Measurements from ENCODE around the gene TMPRSS12. TPM values are rescaled to one million over a fixed set of nuclear protein-coding genes. Genes with fewer than 3 reads are reported as not detected.
"Not testable (repeated sequence)": the region's sequence is repeated elsewhere in the genome, so short reads cannot be mapped to it uniquely, and the experiment has no call there.

Gene TMPRSS12
- polyA plus RNA-seq (2011; rRNA removed): not detected in 2 replicates
- polyA minus RNA-seq (2011; rRNA and poly(A)+ RNA removed): not detected in 2 replicates

DNA sequence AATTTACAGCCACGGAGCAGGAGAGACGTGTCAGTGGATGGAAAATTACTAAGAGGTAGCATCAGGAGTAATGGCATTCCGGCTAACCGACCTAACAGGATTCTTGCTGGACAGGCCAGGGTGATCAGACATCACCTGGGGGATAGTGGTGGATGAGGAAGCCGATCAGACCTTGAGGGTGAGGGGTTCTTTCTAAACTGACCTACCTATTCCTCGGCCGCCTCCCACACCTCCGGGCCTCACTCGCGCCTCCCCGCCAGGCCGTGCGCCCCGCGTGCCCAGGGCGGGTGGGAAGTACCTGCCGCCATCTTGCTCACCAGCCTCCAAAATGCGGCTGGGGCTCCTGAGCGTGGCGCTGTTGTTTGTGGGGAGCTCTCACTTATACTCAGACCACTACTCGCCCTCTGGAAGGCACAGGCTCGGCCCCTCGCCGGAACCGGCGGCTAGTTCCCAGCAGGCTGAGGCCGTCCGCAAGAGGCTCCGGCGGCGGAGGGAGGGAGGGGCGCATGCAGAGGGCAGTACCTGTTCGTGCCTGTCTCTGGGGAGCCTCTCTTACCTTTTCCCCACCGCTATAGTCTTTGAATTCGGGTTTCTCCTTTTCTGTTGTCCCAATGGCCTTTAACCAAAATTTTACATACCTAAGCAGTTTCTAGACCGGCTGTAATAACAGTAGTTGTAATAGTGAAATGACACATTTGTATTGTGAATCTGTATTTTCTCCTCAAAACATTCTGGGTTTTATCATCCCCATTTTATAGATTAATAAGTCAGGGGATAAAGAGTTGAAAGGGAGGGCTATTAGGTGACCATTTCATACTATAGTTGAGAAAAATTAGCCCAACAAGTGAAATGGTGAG, at the start of gene TMPRSS12:
Gene TMPRSS12, plus strand, starts transcription at position 290 of the 857 bp plus-strand sequence. Its CDS starts 39 bp downstream, at position 329.
- Histone ChIP-seq H3K27me3 (ENCODE audit: control insufficient read depth, insufficient read depth, low read length) (peaks cover 4% of the 10 kb centered on the region), H3K4me3 (ENCODE audit: low read depth, low read length) (no peak within 1 kb of the TSS), H3K27ac (ENCODE audit: low read depth, low read length) (no peak within 1 kb of the TSS), H3K9me3 (ENCODE audit: control insufficient read depth, insufficient read depth, low read length) (peaks cover 10% of the 10 kb centered on the region)
- ChIA-PET CTCF (no interaction called here), POLR2A (no interaction called here)
- TF ChIP-seq, protein P1, sequence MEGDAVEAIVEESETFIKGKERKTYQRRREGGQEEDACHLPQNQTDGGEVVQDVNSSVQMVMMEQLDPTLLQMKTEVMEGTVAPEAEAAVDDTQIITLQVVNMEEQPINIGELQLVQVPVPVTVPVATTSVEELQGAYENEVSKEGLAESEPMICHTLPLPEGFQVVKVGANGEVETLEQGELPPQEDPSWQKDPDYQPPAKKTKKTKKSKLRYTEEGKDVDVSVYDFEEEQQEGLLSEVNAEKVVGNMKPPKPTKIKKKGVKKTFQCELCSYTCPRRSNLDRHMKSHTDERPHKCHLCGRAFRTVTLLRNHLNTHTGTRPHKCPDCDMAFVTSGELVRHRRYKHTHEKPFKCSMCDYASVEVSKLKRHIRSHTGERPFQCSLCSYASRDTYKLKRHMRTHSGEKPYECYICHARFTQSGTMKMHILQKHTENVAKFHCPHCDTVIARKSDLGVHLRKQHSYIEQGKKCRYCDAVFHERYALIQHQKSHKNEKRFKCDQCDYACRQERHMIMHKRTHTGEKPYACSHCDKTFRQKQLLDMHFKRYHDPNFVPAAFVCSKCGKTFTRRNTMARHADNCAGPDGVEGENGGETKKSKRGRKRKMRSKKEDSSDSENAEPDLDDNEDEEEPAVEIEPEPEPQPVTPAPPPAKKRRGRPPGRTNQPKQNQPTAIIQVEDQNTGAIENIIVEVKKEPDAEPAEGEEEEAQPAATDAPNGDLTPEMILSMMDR (IDR thresholded peaks at IDR 0.05; ENCODE audit: low read depth, low read length): no peak
- no peak for DNase-seq (ENCODE audit: low read depth, low spot score)

DNA sequence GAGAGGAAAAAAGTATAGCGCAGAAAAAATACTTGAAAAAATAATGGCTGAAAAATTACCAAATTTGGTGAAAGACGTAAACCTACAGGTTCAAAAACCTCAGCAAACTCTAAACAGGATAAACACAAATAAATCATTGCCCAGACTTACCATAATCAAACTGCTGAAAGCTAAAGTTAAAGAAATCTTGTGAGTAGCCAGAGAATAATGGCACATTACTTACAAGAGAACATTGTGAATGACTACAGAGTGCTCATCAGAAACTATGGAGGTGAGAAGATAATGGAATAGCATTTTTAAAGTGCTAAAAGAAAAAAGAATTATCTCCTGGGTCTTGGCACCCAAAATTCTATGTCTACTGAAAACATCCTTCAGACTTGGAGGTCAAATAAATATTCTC, 42.8 kb upstream of the TMPRSS12 start:
- Histone ChIP-seq H3K9me3 (ENCODE audit: control insufficient read depth, insufficient read depth, low read length) (peaks cover 20% of the 10 kb centered on the region), H3K4me3 (ENCODE audit: low read depth, low read length) (no peak overlapping the region), H3K27me3 (ENCODE audit: control insufficient read depth, insufficient read depth, low read length) (no peaks in the 10 kb centered on the region), H3K27ac (ENCODE audit: low read depth, low read length) (no peak overlapping the region)
- ChIA-PET CTCF (no interaction called here), POLR2A (no interaction called here)
- no peak for DNase-seq (ENCODE audit: low read depth, low spot score)
- TF ChIP-seq, protein P1 (IDR thresholded peaks at IDR 0.05; ENCODE audit: low read depth, low read length): no peak

DNA sequence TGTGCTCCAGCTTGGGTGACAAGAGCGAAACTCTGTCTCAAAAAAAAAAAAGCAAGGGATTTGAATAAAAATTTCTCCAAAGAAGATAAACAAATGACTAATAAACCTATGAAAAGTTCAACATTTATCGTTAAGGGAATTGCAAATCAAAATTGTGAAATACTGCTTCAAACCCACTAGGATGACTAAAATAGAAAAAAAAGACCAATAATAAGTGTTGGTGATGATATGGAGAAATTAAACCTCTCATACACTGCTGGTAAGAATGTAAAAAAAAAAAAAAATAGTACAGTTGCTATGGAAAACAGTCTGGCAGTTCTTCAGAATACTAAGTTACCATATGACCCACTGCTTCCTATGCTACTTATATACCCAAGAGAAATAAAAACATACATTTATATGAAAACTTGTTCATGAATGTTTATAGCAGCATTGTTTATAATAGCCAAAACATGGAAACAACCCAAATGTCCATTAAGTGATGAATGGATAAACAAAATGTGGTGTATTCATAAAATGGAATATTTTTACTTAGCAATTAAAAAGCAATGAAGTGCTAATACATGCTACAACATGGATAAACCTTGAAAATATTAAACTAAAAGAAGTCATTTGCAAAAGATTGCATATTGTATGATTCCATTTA, 39.4 kb upstream of the TMPRSS12 start:
- POLR2A ChIA-PET: no interaction called here
- no peak overlapping the region for H3K27ac ChIP-seq (ENCODE audit: low read depth, low read length)
- no peak overlapping the region for H3K4me3 ChIP-seq (ENCODE audit: low read depth, low read length)
- TF ChIP-seq, protein P1 (IDR thresholded peaks at IDR 0.05; ENCODE audit: low read depth, low read length): no peak
- H3K9me3 ChIP-seq (ENCODE audit: control insufficient read depth, insufficient read depth, low read length): peaks cover 19% of the 10 kb centered on the region
- CTCF ChIA-PET: no interaction called here
- H3K27me3 ChIP-seq (ENCODE audit: control insufficient read depth, insufficient read depth, low read length): no peaks in the 10 kb centered on the region
- no peak for DNase-seq (ENCODE audit: low read depth, low spot score)

DNA sequence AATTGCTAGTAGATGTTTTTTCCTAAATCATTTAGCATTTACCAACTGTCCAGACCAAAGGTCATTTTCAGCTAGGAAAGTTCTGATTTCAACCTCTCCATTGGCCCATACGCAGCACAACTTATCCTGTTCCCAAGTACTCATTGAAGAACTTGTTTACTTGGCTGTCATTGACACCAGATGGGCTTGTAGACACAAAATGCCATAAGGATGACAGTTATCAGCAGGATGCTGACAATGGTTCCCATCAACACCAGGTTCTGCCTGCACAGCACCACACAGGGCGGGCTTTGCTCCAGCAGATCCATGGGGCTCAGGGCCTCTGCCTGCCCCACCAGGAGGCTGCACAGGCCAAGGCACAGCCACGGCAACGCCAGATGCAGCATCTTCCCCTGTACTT, 36.5 kb upstream of the TMPRSS12 start:
- peak overlapping the region; percentile 2 for H3K27ac ChIP-seq (ENCODE audit: low read depth, low read length)
- CTCF ChIA-PET: interaction anchor here (0.6 kb wide), 1 partner anchor 19 kb away, joined by 3 read pairs; no protein-coding TSS in a partner anchor
- no peak overlapping the region for H3K4me3 ChIP-seq (ENCODE audit: low read depth, low read length)
- H3K9me3 ChIP-seq (ENCODE audit: control insufficient read depth, insufficient read depth, low read length): peaks cover 9% of the 10 kb centered on the region
- DNase-seq (ENCODE audit: low read depth, low spot score): no peak
- no peaks in the 10 kb centered on the region for H3K27me3 ChIP-seq (ENCODE audit: control insufficient read depth, insufficient read depth, low read length)
- POLR2A ChIA-PET: no interaction called here
- TF ChIP-seq, protein P1 (IDR thresholded peaks at IDR 0.05; ENCODE audit: low read depth, low read length): no peak

DNA sequence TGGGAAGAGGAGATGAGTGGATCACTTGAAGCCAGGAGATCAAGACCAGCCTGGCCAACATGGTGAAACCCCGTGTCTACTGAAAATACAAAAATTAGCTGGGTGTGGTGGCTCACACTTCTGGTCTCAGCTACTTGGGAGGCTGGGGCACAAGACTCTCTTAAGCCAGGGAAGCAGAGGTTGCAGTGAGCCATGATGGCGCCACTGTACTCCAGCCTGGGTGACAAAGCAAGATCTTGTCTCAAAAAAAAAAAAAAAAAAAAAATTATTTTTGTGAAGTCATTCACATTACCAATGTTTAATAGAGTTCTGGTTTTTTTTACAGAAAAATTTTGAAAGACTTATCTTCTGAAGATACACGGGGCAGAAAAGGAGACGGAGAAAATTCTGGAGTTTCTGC, 33.6 kb upstream of the TMPRSS12 start:
- H3K9me3 ChIP-seq (ENCODE audit: control insufficient read depth, insufficient read depth, low read length); CTCF ChIA-PET; POLR2A ChIA-PET; H3K27ac ChIP-seq (ENCODE audit: low read depth, low read length); H3K27me3 ChIP-seq (ENCODE audit: control insufficient read depth, insufficient read depth, low read length); H3K4me3 ChIP-seq (ENCODE audit: low read depth, low read length); DNase-seq (ENCODE audit: low read depth, low spot score): not testable (repeated sequence)

- H3K27ac ChIP-seq (ENCODE audit: low read depth, low read length); DNase-seq (ENCODE audit: low read depth, low spot score); H3K4me3 ChIP-seq (ENCODE audit: low read depth, low read length); POLR2A ChIA-PET; H3K9me3 ChIP-seq (ENCODE audit: control insufficient read depth, insufficient read depth, low read length); H3K27me3 ChIP-seq (ENCODE audit: control insufficient read depth, insufficient read depth, low read length): not testable (repeated sequence)
- CTCF ChIA-PET: interaction anchor here (0.7 kb wide), 1 partner anchor 172 kb away, joined by 3 read pairs; no protein-coding TSS in a partner anchor
Measured at GRCh38 chr12:50814921-50815320, 27.8 kb upstream of the TMPRSS12 start.
